Breast epithelium (tissue), 4 donors: ENCODE results near the gene MICALL2. TPM values are rescaled to one million over a fixed set of nuclear protein-coding genes. Genes with fewer than 3 reads are reported as not detected.
A peak's percentile ranks its signal among the peaks of the same experiment; 100 is the strongest.

ENCODE experiments used
- DNase-seq, 2 donors: peaks; one replicate each; pipeline ENCODE4 v3.0.0-alpha.2; 2019; ENCODE audit warnings: low spot score in 2 of 2
- H3K27ac ChIP-seq, 2 donors: fragments of 200-600 bp; sonication (generic) in 1 of 2; one replicate each; pipeline ENCODE4 v1.5.1; 2016 to 2019; ENCODE audit warnings: mild to moderate bottlenecking in 1 of 2
- H3K27me3 ChIP-seq, 2 donors: fragments of 200-600 bp; sonication (generic) in 1 of 2; one replicate each; pipeline versions ENCODE4 v1.5.1 to v1.6.0; 2017 to 2019; ENCODE audit warnings: control low read depth in 1 of 2, mild to moderate bottlenecking in 1 of 2
- H3K36me3 ChIP-seq: fragments of 200-600 bp; one replicate; pipeline ENCODE4 v1.5.1; 2019
- H3K4me1 ChIP-seq, 2 donors: fragments of 200-600 bp; sonication (generic); one replicate each; pipeline ENCODE4 v1.5.1; 2016 to 2019; ENCODE audit warnings: control low read depth in 1 of 2
- H3K4me3 ChIP-seq, 3 donors: fragments of 200-600 bp; sonication (generic); 1 replicate in 2 of 3; 2 replicates in 1 of 3; pipeline ENCODE4 v1.5.1; 2016 to 2019; ENCODE audit warnings: mild to moderate bottlenecking in 3 of 3, moderate library complexity in 2 of 3
- H3K9me3 ChIP-seq, 2 donors: fragments of 200-600 bp; sonication (generic) in 1 of 2; one replicate each; pipeline ENCODE4 v1.5.1; 2016 to 2019; ENCODE audit warnings: control low read depth in 1 of 2
- POLR2A ChIP-seq: fragments of 450-650 bp; IDR thresholded peaks from one replicate; pipeline ENCODE4 v1.6.1; 2016; ENCODE audit warnings: antibody characterized with exemption, mild to moderate bottlenecking, moderate library complexity
- POLR2AphosphoS5 ChIP-seq, 3 donors: sonication (generic); formaldehyde crosslinking; IDR thresholded peaks; one replicate each; pipeline ENCODE4 v1.6.1; 2017; ENCODE audit warnings: antibody characterized with exemption in 3 of 3
- intact Hi-C: fragments of 100-400 bp; cut with DNase I; formaldehyde crosslinking; loops from one replicate; pipeline ENCODE4 v1.15.1; 2023; ENCODE audit warnings: low total_unique reads
- total RNA-seq, 3 donors: library from RNA; depleted of rRNA; stranded (reverse); fragments of >200 nt; gene quantifications; one replicate each; pipeline ENCODE4 v1.1.0, GENCODE V29; 2016
- TF ChIP-seq, protein P1 (sequence below), 3 donors: fragments of 450-650 bp; IDR thresholded peaks; one replicate each; pipeline ENCODE4 v1.5.1; 2016 to 2017; ENCODE audit warnings: antibody characterized with exemption in 3 of 3, mild to moderate bottlenecking in 3 of 3, moderate library complexity in 3 of 3

MICALL2 gene
- total RNA-seq, 3 donors from 2014 or later: 4.0 to 20.0 (median 15.8) TPM

- intact Hi-C loops: no loop called here
- peaks cover 7% of the 10 kb centered on the region for H3K36me3 ChIP-seq
- TF ChIP-seq, protein P1, sequence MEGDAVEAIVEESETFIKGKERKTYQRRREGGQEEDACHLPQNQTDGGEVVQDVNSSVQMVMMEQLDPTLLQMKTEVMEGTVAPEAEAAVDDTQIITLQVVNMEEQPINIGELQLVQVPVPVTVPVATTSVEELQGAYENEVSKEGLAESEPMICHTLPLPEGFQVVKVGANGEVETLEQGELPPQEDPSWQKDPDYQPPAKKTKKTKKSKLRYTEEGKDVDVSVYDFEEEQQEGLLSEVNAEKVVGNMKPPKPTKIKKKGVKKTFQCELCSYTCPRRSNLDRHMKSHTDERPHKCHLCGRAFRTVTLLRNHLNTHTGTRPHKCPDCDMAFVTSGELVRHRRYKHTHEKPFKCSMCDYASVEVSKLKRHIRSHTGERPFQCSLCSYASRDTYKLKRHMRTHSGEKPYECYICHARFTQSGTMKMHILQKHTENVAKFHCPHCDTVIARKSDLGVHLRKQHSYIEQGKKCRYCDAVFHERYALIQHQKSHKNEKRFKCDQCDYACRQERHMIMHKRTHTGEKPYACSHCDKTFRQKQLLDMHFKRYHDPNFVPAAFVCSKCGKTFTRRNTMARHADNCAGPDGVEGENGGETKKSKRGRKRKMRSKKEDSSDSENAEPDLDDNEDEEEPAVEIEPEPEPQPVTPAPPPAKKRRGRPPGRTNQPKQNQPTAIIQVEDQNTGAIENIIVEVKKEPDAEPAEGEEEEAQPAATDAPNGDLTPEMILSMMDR (IDR thresholded peaks at IDR 0.05): no peak
Observed at GRCh38 chr7:1475991-1476390, 16.7 kb upstream of the MICALL2 start.

DNA sequence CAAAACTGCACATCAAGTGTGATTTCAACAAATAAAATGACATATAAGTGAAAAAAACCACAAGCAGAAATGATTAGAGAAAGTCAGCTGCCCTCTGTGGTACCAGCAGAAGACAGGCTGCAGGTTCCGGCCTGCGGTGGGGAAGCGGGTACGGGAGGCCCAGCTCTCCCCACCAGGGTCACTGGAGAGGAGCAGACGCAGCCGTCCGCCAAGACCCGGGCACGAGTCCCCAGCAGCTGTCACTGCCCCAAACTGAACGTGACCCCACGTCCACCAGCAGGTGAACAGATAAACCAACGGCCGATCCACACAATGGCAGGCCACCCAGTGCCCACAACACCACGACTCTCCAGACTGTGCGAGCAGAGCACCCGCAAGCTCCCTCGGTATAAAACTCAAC is 16.1 kb upstream of the MICALL2 start:
- Histone ChIP-seq H3K27me3 (no peaks in the 10 kb centered on the region), H3K36me3 (peaks cover 8% of the 10 kb centered on the region), H3K9me3 (no peaks in the 10 kb centered on the region), H3K4me1 (peaks cover 4 to 6% of the 10 kb centered on the region in 2 donors), H3K27ac (no peak overlapping the region), H3K4me3 (no peak overlapping the region)
- TF ChIP-seq, protein P1 (IDR thresholded peaks at IDR 0.05): no peak
- TF ChIP-seq POLR2AphosphoS5 (IDR thresholded peaks at IDR 0.05): no peak
- no peak for TF ChIP-seq POLR2A
- no peak for DNase-seq
- intact Hi-C loops: no loop called here

More at GRCh38 chr7:1475991-1476390, 16.7 kb upstream of the MICALL2 start:
- Histone ChIP-seq H3K27me3 (no peaks in the 10 kb centered on the region), H3K4me3 (no peak overlapping the region), H3K4me1 (peaks cover 4 to 6% of the 10 kb centered on the region in 2 donors), H3K27ac (no peak overlapping the region), H3K9me3 (no peaks in the 10 kb centered on the region)
- DNase-seq: no peak

- Histone ChIP-seq H3K9me3 (no peaks in the 10 kb centered on the region), H3K4me3 (no peak overlapping the region), H3K27ac (peak overlapping the region in 1 of 2 donors; percentile 19), H3K27me3 (no peaks in the 10 kb centered on the region), H3K4me1 (peaks cover 4 to 6% of the 10 kb centered on the region in 2 donors), H3K36me3 (peaks cover 8% of the 10 kb centered on the region)
- DNase-seq: no peak
- intact Hi-C loops: no loop called here
- no peak for TF ChIP-seq POLR2A
- TF ChIP-seq, protein P1 (IDR thresholded peaks at IDR 0.05): no peak
Observed at GRCh38 chr7:1474736-1475135, 15.5 kb upstream of the MICALL2 start.

- peaks cover 4 to 6% of the 10 kb centered on the region in 2 donors for H3K4me1 ChIP-seq
- H3K4me3 ChIP-seq: no peak overlapping the region
- intact Hi-C loops: no loop called here
- TF ChIP-seq POLR2AphosphoS5 (IDR thresholded peaks at IDR 0.05) (peak in 1 of 3 donors; percentile 28), POLR2A (no peak)
- TF ChIP-seq, protein P1 (IDR thresholded peaks at IDR 0.05): peak; percentile 73 to 89 (median 85)
- no peaks in the 10 kb centered on the region for H3K27me3 ChIP-seq
- peak overlapping the region in 1 of 2 donors; percentile 25 for H3K27ac ChIP-seq
- no peaks in the 10 kb centered on the region for H3K9me3 ChIP-seq
- DNase-seq: peak; percentile 78 to 88
- H3K36me3 ChIP-seq: peaks cover 8% of the 10 kb centered on the region
Observed at GRCh38 chr7:1473864-1474512, 14.7 kb upstream of the MICALL2 start.

- intact Hi-C loops: no loop called here
- Histone ChIP-seq H3K9me3 (no peaks in the 10 kb centered on the region), H3K27me3 (no peaks in the 10 kb centered on the region), H3K4me3 (no peak overlapping the region), H3K36me3 (peaks cover 8% of the 10 kb centered on the region), H3K4me1 (peaks cover 4 to 6% of the 10 kb centered on the region in 2 donors), H3K27ac (no peak overlapping the region)
- no peak for DNase-seq
- TF ChIP-seq, protein P1 (IDR thresholded peaks at IDR 0.05): no peak
- TF ChIP-seq POLR2A (no peak), POLR2AphosphoS5 (IDR thresholded peaks at IDR 0.05) (no peak)
Observed at GRCh38 chr7:1470901-1471300, 11.6 kb upstream of the MICALL2 start.
